HG02840 (cell line): ENCODE measurements around the gene ENO4.

Source experiments
- ATAC-seq: cut with Tn5 transposase; IDR thresholded peaks from one replicate; pipeline ENCODE4 v1.9.1; 2021; ENCODE audit warnings: mild to moderate bottlenecking, moderate library complexity, moderate number of reproducible peaks; ENCODE audit not compliant: unreplicated experiment, low FRiP score

Gene ENO4

DNA sequence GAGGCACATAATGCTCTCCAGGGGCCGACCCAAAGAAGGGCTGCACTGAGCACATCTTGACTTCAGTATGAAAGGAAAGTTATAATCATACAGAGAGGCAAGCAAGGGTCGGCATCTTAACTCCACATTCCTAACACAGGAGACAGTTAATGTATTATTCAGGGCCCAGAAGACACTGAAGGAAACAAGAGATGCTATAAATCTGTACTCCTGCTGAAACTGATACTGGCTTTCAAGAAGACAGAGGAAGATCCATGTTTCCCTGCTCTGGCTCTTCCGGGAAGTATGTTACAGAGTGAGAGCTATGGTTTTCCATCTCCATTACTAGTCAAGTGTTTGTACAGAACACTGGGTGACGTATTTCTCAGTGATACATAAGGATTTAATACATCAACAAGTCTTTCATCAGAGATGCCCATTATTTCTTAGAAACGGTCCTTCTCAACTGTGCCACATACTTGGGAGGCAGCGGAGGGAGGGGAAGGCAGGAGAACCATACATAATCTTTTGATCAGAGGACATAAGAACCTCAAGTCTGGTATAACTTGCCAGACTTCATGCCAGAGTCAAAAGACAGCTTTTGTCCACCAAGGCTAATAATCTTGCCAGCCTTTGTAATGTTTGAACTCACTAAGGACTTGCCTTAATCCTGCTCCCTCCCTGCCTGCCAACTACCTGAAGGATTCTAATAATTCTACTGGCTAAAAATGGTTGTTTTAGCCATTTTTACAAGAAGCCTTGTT is 58.1 kb downstream of the ENO4 start:
- no peak for ATAC-seq

DNA sequence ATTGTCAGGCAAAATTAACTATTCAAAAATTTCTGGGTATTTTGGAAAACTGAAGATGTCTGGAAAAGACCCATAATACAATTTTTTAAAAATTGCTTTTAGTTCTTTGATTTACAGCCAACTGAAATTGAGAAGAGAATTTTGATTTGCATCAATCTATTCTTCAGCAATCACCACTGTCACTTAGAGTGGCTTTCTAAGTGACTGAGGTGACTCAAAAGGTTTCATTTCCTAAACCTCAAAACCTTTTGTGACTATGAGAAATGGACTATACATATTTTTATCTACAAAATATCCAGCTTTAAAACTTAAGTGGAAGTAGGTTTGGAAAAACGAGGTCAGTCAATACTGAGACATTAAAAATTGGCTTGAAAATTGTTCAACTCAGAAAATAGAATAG is 60.0 kb downstream of the ENO4 start:
- ATAC-seq, result no peak

DNA sequence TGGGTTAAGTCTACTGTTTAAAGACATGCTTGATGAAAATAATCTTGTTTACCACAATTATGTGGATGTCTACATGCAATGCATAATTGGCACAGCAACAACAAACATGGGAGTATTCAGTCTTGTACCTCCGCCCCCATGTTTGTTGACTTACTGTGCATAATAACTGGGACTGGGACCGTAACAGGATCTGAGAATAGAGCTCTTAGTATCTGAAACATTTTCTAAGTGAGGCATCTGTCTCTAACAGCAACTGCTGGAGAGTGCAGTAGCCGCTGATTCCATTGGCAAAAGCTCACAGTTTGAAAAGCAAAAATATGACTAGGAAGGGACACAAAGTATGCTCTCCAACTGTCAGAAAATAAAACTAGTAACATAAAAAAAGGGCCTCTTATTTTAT is 61.6 kb downstream of the ENO4 start:
- ATAC-seq, result no peak

DNA sequence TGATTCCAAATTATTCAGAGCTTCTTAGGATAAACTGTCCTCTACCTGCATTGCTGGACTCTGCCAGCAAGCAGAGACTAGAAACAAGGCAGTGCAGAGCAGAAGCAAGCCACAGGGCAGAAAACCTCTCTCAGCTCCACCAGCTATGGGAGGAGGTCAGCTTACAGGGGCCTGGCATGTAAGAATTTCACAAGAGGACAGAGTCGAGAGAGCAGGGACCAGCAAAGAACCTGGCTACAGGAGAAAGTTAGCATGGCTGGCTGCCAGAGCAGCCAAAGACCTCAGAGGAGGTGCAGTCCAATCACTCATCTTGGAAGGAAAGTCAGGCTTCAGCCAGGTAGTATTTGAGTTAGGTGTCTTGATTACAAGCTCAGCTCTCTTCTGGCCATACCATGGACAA is 62.9 kb downstream of the ENO4 start:
- ATAC-seq, result no peak

DNA sequence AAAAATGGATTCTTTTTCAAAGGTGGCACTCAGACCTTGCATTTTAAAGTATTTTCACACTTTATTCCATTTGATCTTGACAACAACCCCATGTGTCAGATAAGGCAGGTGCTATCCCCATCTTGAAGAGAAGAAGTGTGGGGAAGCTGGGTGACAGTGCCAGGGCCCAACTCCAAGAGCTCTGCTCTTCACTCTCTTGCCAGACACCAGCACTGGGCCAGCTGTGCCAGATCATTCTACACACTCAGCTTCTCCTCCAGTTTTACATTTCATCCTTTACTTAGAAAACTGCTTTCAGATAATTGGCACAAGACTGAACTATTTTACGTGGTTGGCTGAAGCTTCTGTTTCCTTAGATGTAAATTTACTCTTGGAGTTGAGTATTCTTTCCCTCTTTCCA is 64.4 kb downstream of the ENO4 start:
- ATAC-seq, result no peak

DNA sequence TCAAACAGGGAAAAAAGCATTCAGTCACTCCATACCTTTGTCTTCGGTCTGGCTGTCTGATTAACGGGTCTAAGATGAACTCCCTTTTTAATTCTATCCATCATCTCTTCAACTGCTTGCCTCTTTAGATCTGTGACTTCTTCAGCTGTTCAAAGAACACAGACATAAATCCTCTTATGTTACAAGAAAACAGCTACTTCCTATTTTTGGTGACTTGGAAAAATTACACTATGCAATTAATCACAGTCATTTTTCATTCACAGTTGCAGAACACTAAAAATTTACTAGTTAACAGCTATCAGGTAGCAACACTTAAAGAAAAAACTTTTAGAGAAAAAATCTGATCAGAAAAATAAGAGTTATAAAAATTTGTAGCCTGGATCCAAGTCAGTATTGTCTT is 66.0 kb downstream of the ENO4 start:
- ATAC-seq, result no peak

DNA sequence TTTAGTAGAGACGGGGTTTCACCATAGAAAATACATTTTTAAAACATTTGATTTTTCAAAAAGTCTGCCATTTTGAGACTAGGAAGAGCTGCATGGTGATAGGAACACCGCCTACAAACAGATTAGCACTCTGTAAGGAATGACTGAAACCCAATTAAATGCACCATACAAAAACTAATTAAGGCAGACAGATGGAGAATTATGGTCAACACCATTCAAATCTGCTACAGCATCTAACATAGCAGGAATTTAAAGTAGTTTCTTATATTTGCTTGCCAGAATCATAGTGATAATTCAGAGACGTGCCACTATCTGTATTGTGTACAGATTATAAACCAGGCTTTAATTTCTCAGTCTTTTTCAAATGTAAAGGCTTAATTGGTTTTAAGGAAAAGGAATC is 68.2 kb downstream of the ENO4 start:
- ATAC-seq, result no peak

DNA sequence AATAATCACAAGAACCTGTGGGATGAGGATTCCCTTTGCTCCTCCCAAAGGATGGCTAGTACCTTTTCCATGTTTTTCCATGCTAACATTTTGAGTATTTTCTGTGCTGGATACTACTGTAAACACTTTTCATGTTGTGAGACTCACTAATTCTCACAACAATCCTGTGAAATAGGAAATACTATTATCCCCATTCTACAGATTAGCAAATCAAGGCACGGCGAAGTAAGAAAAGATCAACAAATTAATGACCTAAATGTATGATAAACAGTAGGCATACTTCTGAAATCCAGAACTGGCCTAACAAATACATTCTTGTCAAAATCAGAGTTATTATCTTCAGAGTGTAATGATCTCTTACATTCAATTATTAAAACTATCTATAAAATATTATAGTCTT is 69.3 kb downstream of the ENO4 start:
- no peak for ATAC-seq

DNA sequence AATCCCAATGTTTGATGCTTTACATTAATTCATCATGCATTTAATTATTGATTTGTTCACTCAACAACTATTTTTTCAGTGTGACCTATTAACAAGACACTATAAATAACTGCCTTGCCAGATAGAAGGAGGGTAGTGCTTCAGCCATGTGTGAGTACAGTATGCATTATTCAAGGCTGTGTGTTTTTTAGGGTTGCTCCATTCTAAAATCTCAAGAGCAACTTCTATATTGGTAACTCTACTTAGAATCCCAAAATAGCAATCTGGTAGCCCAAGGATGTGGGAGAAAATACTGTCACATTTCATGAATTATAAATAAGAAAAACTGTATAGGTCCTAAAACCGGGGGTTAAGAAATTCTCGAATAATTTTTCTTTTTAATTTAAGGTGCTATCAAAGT is 69.9 kb downstream of the ENO4 start:
- ATAC-seq, result no peak

DNA sequence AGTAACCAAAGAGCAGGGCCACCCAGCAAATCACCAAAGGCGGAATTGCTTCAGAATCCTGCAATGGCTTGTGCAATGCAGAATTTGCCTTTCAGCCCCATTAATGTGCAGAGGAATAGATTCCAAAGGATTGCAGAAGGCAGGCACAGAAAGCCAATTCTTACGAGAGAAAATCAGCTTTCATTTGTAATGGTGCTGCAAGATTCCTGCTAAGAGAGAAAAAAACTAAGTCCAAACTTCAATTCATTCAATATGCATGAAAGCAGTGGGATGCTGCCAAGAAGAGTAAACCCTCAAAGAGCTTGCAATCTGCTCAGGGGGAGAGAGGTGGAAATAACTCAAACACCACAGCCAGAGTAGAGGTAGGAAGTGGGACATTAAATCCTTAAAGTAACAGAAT is 70.4 kb downstream of the ENO4 start:
- no peak for ATAC-seq

DNA sequence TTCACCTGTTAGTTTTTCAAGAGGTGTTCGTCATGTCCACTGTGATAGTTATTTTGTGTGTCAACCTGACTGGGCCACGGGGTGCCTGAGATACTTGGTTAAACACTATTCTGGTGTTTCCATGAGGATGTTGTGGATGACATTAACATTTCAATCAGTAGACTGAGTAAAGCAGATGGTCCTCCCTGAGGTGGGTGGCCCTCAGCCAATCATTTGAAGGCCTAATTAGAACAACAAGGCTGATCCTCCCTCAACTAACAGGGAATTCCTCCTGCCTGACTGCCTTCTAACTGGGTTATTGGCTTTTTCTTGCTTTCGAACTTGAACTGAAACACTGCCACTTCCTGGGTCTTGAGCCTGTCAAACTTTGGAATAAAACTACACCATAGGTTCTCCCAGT is 75.8 kb downstream of the ENO4 start:
- no peak for ATAC-seq

DNA sequence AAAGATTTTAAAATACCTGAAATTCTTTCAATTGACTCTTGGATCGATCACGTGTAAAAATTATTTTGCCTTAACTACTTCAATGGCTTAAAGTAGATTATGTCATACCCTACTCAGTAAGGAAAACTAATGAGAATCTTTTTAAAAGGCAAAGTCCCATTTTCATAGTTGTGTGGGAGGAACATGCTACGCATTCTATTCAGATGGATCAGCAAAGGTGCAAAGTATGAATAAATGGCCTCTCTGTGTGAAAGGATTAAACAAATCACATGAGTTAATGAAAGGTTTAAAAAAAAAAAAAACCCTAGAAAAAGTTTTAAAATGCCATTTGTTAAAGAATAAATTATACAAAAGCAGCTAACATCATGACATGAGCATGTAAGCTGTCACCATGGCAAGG is 77.1 kb downstream of the ENO4 start:
- ATAC-seq, result no peak

DNA sequence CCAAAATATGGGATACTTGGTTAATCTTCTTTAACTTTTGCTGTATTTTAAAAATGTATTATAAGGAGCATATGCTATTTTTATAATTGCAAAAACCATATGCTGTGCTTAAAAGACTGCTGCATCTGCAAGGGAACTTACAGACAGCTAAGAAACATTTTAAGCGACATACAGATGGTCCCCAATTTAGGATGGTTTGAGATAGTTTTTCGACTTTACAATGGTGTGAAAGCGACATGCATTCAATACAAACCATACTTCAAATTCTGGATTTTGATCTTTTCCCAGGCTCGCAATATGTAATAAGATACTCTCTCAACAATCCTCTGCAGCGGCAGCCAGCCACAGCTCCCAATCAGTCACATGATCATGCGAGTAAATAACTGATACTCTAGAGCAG is 82.5 kb downstream of the ENO4 start:
- ATAC-seq, result no peak
